Fibroblast of the conjunctiva (primary cell): ENCODE results near the gene NBPF9.
"Not testable (repeated sequence)": the region's sequence is repeated elsewhere in the genome, so short reads cannot be mapped to it uniquely, and the experiment has no call there.

Experiments
- DNase-seq: peaks from one replicate; pipeline ENCODE4 v3.0.0-alpha.2; 2010; ENCODE audit warnings: low read depth

NBPF9 gene, protein sequence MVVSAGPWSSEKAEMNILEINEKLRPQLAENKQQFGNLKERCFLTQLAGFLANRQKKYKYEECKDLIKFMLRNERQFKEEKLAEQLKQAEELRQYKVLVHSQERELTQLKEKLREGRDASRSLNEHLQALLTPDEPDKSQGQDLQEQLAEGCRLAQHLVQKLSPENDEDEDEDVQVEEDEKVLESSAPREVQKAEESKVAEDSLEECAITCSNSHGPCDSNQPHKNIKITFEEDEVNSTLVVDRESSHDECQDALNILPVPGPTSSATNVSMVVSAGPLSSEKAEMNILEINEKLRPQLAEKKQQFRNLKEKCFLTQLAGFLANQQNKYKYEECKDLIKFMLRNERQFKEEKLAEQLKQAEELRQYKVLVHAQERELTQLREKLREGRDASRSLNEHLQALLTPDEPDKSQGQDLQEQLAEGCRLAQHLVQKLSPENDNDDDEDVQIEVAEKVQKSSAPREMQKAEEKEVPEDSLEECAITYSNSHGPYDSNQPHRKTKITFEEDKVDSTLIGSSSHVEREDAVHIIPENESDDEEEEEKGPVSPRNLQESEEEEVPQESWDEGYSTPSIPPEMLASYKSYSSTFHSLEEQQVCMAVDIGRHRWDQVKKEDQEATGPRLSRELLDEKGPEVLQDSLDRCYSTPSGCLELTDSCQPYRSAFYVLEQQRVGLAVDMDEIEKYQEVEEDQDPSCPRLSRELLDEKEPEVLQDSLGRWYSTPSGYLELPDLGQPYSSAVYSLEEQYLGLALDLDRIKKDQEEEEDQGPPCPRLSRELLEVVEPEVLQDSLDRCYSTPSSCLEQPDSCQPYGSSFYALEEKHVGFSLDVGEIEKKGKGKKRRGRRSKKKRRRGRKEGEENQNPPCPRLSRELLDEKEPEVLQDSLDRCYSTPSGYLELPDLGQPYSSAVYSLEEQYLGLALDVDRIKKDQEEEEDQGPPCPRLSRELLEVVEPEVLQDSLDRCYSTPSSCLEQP (N-terminal part only)

DNA sequence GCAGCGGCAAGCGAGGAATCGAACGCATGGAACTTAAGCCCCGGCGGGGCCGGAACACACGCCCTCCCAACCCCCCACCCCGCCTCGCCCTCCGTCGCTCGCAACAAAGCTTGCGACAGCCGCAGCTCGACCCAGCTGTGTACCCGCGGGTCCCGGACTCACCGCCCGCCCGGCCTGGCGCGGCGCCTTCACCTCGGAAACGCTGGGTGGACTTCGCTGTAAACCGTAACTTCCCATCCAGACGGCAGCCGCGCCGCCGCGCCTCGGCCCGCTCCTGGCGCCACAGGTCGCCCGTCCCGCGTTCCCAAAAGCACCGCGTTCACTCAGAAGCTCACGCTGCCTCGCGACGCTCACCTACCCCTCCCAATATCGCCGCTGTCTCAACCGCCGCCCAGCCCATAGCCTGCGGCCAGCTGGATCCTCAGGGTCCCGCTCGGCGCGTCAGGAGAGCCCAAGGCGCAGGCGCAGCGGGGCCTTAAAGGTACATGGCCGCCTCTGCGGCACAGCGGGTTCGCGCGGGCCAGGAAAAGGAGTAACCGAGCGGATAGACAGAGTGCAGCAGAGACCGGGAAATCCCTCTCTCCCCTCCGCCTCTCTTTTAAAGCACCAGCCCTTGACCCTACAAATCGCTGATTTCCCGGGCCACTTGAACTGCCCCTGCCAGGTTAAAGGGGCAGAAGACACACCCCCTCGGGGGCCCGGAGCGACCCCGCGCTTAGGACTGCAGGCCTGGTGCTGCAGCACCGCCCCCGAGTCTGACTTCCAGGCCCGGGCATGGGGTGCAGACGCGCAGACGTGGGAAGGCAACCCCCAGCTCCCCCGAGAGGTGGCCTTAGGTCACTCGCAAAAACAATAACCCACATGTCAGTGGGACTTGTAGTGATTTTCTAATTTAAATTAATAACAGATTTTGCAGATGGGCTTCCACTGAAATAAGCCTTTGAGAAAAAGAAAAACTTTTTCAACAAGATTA lies at the start of gene NBPF9:
NBPF9 (minus strand) TSS at position 443 of the 973 bp plus-strand sequence. CDS start 21,412 bp downstream, outside the sequence.
- not testable (repeated sequence) for DNase-seq

GRCh38 chr1:149149909-149150308 lies 46.6 kb upstream of the NBPF9 start:
- DNase-seq = not testable (repeated sequence)

DNA sequence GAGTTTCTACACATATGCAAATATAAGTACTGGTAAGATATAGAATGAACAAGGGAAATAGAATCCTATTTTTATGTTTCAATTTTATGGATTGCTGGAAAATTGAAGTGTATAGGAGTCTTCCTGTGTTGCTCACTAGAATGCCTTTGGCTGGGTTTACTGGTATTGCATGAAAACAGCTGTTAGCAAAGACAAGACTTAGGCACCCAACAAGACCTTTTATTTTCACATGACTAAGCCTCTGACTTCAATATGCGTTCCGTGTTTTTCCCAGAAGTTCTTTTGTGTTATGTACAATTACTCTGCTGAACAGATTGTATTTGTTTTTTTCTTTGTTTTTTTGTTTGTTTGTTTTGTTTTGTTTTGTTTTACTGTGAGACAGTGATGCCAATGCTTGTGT lies 34.2 kb upstream of the NBPF9 start:
- not testable (repeated sequence) for DNase-seq

DNA sequence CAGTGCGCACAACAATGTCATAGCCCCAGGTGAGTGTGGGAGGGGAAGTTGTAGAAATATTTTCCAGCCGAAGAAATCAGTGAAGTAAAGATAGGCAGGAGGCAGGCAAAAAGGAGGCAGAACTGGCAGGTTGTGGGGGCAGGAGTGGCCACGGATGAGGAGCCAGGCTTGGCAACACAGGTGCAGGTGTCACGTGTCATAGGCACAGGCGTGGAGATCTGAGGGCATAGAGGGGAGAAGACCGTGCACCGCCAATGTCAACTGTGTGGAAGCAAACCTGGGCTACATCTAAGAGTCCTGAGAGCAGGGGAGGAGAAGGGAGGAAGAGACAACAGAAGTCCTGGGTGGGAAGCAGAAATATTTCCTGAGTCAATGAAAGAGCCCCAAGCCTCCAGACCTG lies 27.6 kb upstream of the NBPF9 start:
- not testable (repeated sequence) for DNase-seq

GRCh38 chr1:149129245-149129644 lies 25.9 kb upstream of the NBPF9 start:
- DNase-seq = not testable (repeated sequence)

- DNase-seq = not testable (repeated sequence)
Measured at GRCh38 chr1:149126555-149127145, 23.3 kb upstream of the NBPF9 start.

DNA sequence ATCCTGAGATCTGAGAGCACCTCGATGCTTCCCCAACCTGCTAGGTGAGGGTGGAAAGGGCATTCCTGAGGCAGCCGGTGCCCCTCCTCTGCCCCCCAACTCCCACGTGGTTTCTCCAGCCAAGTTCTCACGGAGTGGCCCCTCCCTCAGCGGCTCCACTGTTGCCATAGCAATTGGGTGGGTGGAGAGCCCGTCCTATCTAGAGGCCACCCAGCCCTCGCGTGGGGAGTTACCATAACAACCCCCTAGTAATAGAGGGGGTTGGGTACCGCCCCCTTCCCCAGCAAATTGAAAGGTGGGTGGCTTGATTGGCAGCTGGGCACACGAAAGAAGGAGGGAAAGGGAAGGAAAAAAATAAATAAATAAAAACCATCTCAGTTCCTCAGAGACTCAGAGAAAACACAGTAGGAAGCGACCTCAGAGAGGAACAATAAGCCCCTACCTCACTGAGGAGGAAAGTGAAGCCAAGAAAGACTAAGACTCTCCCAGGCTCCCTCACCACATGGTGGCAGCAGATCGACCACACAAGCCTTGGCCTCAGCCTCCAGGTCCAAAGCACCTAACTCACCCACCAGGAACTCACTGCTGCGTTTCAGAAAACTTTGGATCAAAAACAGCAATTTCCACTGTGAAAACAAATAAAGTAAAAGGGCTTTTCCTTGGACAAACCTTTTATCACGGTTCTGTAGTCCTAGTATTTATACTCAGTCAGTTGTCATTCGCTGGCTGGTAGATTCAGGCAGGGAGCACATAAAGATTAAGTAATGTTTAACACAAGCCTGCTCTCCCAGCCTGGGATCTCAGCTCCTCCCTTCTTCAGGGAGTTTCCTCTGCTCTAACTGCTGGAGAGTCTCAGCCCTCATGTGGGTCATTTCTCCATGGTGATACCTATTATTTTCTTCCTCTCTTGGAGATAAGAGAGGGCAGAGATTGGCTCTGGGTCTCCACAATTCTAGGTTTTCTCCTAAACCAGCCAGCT lies 20.9 kb upstream of the NBPF9 start:
- not testable (repeated sequence) for DNase-seq

- not testable (repeated sequence) for DNase-seq
Measured at GRCh38 chr1:149112828-149113227, 9.5 kb upstream of the NBPF9 start.

DNA sequence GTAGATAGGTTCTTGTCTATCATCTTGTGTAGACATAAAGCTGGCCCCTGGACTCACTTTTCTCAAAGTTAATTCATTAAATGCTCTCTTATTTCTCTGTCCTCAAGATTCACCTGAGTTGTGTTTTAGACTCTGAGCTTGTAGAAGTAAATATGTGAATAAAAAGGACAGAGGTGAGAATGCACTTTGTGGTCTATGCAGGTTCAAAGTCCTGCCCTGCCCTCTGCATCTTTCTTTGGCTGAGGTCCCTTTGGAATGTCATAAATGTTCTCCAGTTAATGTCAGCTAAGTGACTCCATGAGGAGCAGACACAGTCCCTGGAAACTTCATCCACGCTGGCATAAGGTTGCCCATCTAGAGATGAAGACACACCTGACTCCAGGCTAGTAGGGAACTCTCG lies 7.0 kb upstream of the NBPF9 start:
- DNase-seq = not testable (repeated sequence)

DNA sequence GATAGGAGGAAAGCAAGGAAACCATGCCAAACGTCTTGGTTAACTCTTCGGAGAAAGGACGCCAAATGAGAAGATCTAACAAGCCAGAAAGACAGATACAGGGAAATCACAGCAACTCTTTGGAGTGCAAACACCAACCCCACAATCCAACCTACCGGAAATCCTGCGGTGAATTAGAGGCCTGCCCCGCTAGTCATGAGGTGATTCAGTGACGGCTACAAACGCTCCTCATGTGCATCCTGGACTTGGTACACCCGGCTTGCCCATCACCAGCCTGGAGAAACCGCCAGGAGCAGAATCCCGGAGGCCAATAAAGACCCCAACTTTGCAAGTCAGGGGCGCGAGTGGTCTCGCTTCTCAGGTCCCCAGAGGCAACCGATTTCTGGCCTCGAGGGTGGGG lies 777 bp downstream of the NBPF9 start:
- DNase-seq = not testable (repeated sequence)

DNA sequence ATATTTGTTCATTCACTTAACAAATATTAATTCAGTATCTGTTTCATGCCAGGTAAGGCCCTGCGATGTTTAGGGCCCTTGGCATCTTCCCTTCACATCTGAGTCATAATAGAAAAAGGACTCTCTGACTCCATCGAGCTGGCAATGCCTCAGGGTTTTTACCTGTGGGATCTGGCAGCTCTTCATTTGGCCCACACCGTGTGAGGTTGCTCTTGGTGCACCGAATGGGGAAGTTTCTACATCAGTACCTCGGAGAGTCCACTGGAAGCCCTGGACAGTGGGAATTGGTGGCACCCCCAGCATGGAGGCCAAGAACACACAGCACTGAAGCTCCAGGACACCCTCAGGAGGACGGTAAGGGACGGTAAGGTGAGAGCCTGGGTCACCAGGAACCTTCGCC lies 5.1 kb downstream of the NBPF9 start:
- DNase-seq = not testable (repeated sequence)

- not testable (repeated sequence) for DNase-seq
Measured at GRCh38 chr1:149093155-149093554, 10.2 kb downstream of the NBPF9 start.

DNA sequence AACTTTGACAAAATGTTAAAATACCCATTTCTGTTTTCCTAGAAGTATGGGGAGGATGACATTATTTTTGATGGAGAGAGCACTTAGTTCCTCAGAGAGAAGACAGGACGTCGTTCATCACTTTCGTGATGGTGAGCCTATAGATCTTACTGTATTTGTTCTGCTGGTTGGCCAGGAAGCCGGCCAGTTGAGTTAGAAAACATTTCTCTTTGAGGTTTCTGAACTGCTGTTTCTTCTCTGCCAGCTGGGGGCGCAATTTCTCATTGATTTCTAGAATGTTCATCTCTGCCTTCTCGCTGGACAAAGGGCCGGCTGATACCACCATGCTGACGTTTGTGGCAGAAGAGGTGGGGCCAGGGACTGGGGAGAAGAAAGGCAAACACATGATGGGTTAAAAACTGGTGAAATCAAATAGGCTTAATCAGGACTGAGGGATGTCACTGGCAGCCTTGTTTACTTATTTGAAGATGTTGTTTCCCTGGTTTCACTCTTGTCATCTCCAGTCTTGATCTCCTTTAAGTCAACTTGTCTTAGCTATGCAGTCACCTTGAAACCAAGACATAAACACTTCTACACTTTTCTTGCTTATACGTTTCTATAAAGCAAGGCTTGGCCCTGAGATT lies 27.7 kb downstream of the NBPF9 start:
- DNase-seq = not testable (repeated sequence)

DNA sequence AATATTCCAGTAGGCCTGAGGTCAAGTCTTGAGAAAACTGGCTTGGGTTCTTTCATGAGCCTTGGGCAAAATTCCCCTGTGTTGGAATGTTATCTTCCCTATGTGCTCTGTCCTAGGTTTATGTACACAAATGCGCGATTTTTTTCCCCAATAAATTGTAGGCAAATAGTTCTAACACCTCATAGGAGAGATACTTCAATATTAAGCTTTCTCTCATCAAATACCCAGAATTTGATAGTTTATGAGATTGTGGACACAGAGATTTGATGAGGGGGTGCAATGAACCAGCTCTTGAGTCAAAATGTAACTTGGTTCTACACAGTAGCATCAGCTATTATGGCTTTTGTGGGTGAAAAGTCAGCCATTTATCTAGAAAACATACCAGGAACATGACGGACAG lies 38.7 kb downstream of the NBPF9 start:
- not testable (repeated sequence) for DNase-seq

- DNase-seq = not testable (repeated sequence)
Measured at GRCh38 chr1:149043056-149043455, 60.3 kb downstream of the NBPF9 start.

DNA sequence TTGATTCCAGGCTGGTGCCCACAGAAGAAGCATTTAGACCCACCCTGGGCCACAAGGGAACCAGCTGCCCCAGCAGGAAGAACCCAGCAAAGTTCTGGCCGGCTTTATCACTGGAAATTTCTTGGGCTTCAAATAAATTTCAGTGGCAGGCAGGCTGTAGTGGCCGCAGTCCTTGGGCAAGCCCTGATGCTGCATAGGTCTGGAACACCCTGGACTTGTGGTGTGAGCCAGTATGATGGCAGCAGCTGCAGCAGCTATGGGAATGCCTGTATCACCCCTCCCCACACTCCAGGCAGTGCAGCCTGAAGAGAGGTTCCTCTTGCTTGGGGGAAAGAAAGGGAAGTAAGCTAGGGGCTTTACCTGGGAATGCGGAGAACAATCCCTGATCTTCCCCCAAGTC lies 69.4 kb downstream of the NBPF9 start:
- not testable (repeated sequence) for DNase-seq

- not testable (repeated sequence) for DNase-seq
Measured at GRCh38 chr1:149024327-149024726, 79.0 kb downstream of the NBPF9 start.

- DNase-seq = not testable (repeated sequence)
Measured at GRCh38 chr1:149018577-149018976, 84.8 kb downstream of the NBPF9 start.

DNA sequence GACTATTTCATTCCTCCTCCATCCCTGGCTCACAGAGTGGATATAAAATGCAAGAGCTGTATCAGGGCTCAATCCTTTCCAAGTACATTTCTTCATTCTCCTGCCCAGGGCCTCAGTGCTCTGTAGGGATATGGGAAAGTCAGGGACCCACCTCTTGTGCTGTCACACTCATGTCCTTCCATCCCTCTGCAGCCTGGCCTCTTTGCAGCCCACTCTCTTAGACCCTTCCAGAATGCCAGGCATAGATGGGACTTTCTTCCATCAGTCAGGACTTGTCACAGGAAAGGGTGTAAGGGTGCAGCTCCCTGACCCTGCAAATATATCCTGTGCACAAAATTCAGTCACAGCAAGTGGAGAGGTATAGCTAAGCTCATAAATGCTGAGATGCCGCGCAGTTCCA lies 86.7 kb downstream of the NBPF9 start:
- not testable (repeated sequence) for DNase-seq
